K562 (cell line): ENCODE measurements around the gene CEACAM18. TPM values are rescaled to one million over a fixed set of nuclear protein-coding genes. Genes with fewer than 3 reads are reported as not detected.

ENCODE experiments used
- ADNP ChIP-seq: fragments of 200-800 bp; sonication (Bioruptor generic); IDR thresholded peaks from 2 replicates; pipeline ENCODE4 v1.6.1; 2016; ENCODE audit warnings: missing genetic modification characterization, missing compliant biosample characterization
- CBX8 ChIP-seq: fragments of 200-600 bp; sonication (generic); IDR thresholded peaks from 2 replicates; pipeline ENCODE4 v1.6.1; 2012; ENCODE audit warnings: borderline replicate concordance, mixed run types, low read depth, mild to moderate bottlenecking, moderate library complexity, mixed read lengths, low read length, control low read depth, inconsistent platforms; ENCODE audit not compliant: poor library complexity, severe bottlenecking; ENCODE audit errors: extremely low read depth
- CREBBP ChIP-seq: IDR thresholded peaks from one replicate; pipeline ENCODE4 v1.6.1; 2012; ENCODE audit warnings: low read depth, mild to moderate bottlenecking, control low read depth, inconsistent platforms, low read length
- ESRRA ChIP-seq: fragments of 450-650 bp; IDR thresholded peaks from 2 replicates; pipeline ENCODE4 v1.6.1; 2014; ENCODE audit warnings: low read depth, mild to moderate bottlenecking, moderate library complexity, borderline replicate concordance
- FOSL1 ChIP-seq: fragments of 200-800 bp; sonication (Bioruptor generic); conservative IDR thresholded peaks from 2 replicates; pipeline ENCODE4 v1.6.1; 2016; ENCODE audit warnings: missing genetic modification characterization, missing compliant biosample characterization
- GTF2F1 ChIP-seq: IDR thresholded peaks from 2 replicates; pipeline ENCODE4 v1.6.1; 2011; ENCODE audit warnings: low read depth, low read length, improper control_type of control experiment
- NFRKB ChIP-seq: fragments of 450-650 bp; IDR thresholded peaks from 2 replicates; pipeline ENCODE4 v1.6.1; 2016; ENCODE audit warnings: low read depth
- PRPF4 ChIP-seq: fragments of 200-400 bp; formaldehyde crosslinking; IDR thresholded peaks from one replicate; pipeline ENCODE4 v1.6.1; 2017; ENCODE audit warnings: low read length, low read depth, mild to moderate bottlenecking; ENCODE audit not compliant: insufficient read depth, poor library complexity, severe bottlenecking
- RAD21 ChIP-seq, 2 experiments: fragments of 250-450 bp in 1 of 2; fragments of 450-650 bp in 1 of 2; sonication (Bioruptor Pico) in 1 of 2; formaldehyde crosslinking in 1 of 2; IDR thresholded peaks in 1 of 2; conservative IDR thresholded peaks in 1 of 2; 2 replicates each; pipeline versions ENCODE4 v1.4.0 to v1.8.0; 2020 to 2022; ENCODE audit warnings: mild to moderate bottlenecking in 2 of 2, moderate library complexity in 1 of 2
- RBM17 ChIP-seq: fragments of 200-400 bp; formaldehyde crosslinking; IDR thresholded peaks from 2 replicates; pipeline ENCODE4 v1.6.1; 2017; ENCODE audit warnings: low read depth, mild to moderate bottlenecking, low read length, borderline replicate concordance
- TRIM25 ChIP-seq: fragments of 450-650 bp; IDR thresholded peaks from 2 replicates; pipeline ENCODE4 v1.7.0; 2016; ENCODE audit warnings: borderline replicate concordance
- USF1 ChIP-seq: sonication (generic); formaldehyde crosslinking; IDR thresholded peaks from 2 replicates; pipeline ENCODE4 v1.9.0; 2022; ENCODE audit warnings: mild to moderate bottlenecking, missing genetic modification reagents
- ZFP30 ChIP-seq: fragments of 250-450 bp; sonication (Bioruptor Pico); IDR thresholded peaks from 2 replicates; pipeline ENCODE4 v1.8.0; 2022; ENCODE audit warnings: moderate library complexity, mild to moderate bottlenecking, inconsistent platforms, borderline replicate concordance
- ZNF184 ChIP-seq: sonication (generic); formaldehyde crosslinking; IDR thresholded peaks from 2 replicates; pipeline ENCODE4 v1.5.0; 2020; ENCODE audit warnings: missing genetic modification reagents
- ZNF3 ChIP-seq: fragments of 250-450 bp; sonication (Bioruptor Pico); IDR thresholded peaks from 2 replicates; pipeline ENCODE4 v1.5.0; 2021; ENCODE audit warnings: mild to moderate bottlenecking, moderate library complexity
- ZNF449 ChIP-seq: fragments of 250-450 bp; sonication (Bioruptor Pico); IDR thresholded peaks from 2 replicates; pipeline ENCODE4 v1.8.0; 2022; ENCODE audit warnings: moderate library complexity, mild to moderate bottlenecking, inconsistent platforms
- ZNF518B ChIP-seq: fragments of 250-450 bp; sonication (Bioruptor Pico); IDR thresholded peaks from 2 replicates; pipeline ENCODE4 v1.5.0; 2021; ENCODE audit warnings: mild to moderate bottlenecking, moderate library complexity
- ZNF75A ChIP-seq: fragments of 450-650 bp; formaldehyde crosslinking; IDR thresholded peaks from 2 replicates; pipeline ENCODE4 v1.4.0; 2020; ENCODE audit warnings: mild to moderate bottlenecking
- polyA plus RNA-seq, 8 experiments: library from polyadenylated mRNA; depleted of rRNA in 4 of 8; stranded (reverse) in 5 of 8; unstranded in 3 of 8; fragments of >200 nt; fragmentation: Nextera tagmentation in 2 of 8; fragmentation: Illumina TruSeq in 1 of 8; extraction: Ambion mirVana in 2 of 8; extraction: Trizol in 1 of 8; gene quantifications; 2 replicates each; pipeline versions ENCODE4 v1.2.1 to v1.2.3, GENCODE V29; 2011 to 2014; ENCODE audit warnings: inconsistent platforms in 1 of 8, missing spikeins in 1 of 8
- total RNA-seq, 7 experiments: library from RNA; depleted of rRNA in 6 of 7; stranded (reverse); fragments of >200 nt in 6 of 7; fragmentation: Illumina TruSeq in 2 of 7; extraction: Trizol in 2 of 7; gene quantifications; 2 replicates each; pipeline versions ENCODE4 v1.2.1 to v1.2.3, GENCODE V29; 2011 to 2021; ENCODE audit warnings: low replicate concordance in 1 of 7

Gene CEACAM18
- total and polyA plus RNA-seq, 9 of the 15 experiments (the other 6 are each of a cell fraction or from before 2014, with no cell fraction given) = 0.08 to 0.24 (median 0.15) TPM; not detected in 3

- TF ChIP-seq ZNF518B (CRISPR knock-in tag) (no peak), CREBBP (no peak), ADNP (no peak), PRPF4 (no peak), ZNF184 (CRISPR knock-in tag) (no peak), GTF2F1 (no peak), FOSL1 (tag) (peak; percentile 43; the same call in 1 of the 2 replicates), USF1 (CRISPR knock-in tag) (peak; percentile 61), RBM17 (no peak), NFRKB (no peak), ZFP30 (CRISPR knock-in tag) (no peak), ESRRA (peak; percentile 61; the same call in 1 of the 2 replicates), ZNF449 (CRISPR knock-in tag) (no peak), ZNF75A (no peak), TRIM25 (no peak), ZNF3 (CRISPR knock-in tag) (no peak), CBX8 (no peak), RAD21 (CRISPR knock-in tag; conservative IDR thresholded peaks at IDR 0.05 in 1 of 2, IDR thresholded peaks at IDR 0.05 in 1 of 2) (0 out of 4 replicates have a peak, but pooled peaks of 1 of the 2 experiments have one; percentile 16)
Observed at GRCh38 chr19:51531349-51532315, 53.3 kb downstream of the CEACAM18 start, which contains the start of gene SIGLEC6 (continued).
